ENCODE results near the gene EME1.

Gene EME1

DNA sequence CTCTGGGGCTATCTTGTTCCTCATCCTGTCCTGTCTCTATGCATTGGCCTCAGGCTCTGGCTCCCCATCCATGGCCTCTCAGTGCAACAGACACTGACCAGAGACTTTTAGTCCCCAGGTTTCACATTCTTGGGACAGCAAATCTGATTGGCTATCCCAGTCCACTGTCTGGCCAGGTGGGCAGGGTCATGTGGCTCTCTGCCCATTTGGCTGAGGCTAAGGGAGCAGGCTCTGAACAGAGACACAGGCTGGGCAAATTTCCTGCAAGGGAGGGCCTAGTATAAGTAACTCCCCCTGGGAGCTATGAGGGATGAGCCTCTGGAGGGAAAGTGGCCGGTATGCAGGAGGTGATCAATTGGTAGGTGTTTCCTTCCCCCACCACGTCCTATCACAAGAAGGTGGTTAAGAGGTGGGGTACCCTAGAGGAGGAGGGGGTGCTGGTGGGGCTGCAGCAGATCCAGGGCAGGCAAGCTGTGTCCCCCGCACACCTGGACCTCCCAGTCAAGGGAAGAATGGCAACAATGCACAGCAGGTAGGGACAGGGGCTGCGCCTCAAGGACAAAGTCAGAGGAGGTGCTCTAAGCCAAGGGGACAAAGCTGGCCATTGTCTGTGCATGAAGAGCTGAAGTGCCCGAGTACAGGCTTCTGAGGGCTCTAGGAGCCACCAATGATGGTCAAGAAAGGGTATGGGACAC is 13.9 kb upstream of the EME1 start:
- peaks cover 46% of the 10 kb centered on the region for H3K36me3 ChIP-seq (ENCODE audit: control insufficient read depth, insufficient read depth, low read length, severe bottlenecking)

DNA sequence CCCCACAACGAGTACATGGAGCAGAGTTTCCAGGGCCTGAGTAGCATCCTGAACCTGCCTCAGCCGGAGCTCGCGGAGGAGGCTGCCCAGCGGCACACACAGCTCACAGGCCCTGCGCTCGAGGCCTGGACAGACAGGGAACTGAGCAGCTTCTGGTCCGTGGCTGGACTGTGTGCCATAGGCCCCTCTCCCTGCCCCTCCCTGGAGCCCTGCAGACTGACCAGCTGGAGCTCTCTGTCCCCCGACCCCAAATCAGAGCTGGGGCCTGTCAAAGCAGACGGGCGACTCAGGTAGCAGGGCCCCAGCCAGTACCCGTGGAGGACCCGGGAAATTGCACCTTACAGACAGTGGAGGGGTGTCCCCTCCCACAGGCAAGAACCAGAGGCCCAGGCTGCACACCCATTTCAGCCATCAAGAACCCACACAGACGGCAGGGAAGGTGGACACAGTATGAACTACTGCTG is 13.0 kb upstream of the EME1 start:
- no peak for DNase-seq (ENCODE audit: low read depth)
- H3K4me3 ChIP-seq (ENCODE audit: low read length), result no peak overlapping the region
- peaks cover 37% of the 10 kb centered on the region for H3K36me3 ChIP-seq (ENCODE audit: control insufficient read depth, insufficient read depth, low read length, severe bottlenecking)
- H3K4me1 ChIP-seq (ENCODE audit: control insufficient read depth, insufficient read depth, low read length), result peaks cover 13% of the 10 kb centered on the region
- no peaks in the 10 kb centered on the region for H3K9me3 ChIP-seq (ENCODE audit: control insufficient read depth, low read length)
- H3K9ac ChIP-seq (ENCODE audit: low read length), result no peak overlapping the region
- no peaks in the 10 kb centered on the region for H3K27me3 ChIP-seq (replicated peaks; ENCODE audit: control insufficient read depth, insufficient read depth, low read length)

More for the DNA sequence above, 13.9 kb upstream of the EME1 start:
- no peaks in the 10 kb centered on the region for H3K9me3 ChIP-seq (ENCODE audit: control insufficient read depth, low read length)
- no peak overlapping the region for H3K4me3 ChIP-seq (ENCODE audit: low read length)
- peaks cover 13% of the 10 kb centered on the region for H3K4me1 ChIP-seq (ENCODE audit: control insufficient read depth, insufficient read depth, low read length)
- no peak overlapping the region for H3K9ac ChIP-seq (ENCODE audit: low read length)
- no peaks in the 10 kb centered on the region for H3K27me3 ChIP-seq (replicated peaks; ENCODE audit: control insufficient read depth, insufficient read depth, low read length)
- no peak for DNase-seq (ENCODE audit: low read depth)

- Histone ChIP-seq H3K9me3 (ENCODE audit: control insufficient read depth, low read length) (no peaks in the 10 kb centered on the region), H3K36me3 (ENCODE audit: control insufficient read depth, insufficient read depth, low read length, severe bottlenecking) (peaks cover 36% of the 10 kb centered on the region), H3K9ac (ENCODE audit: low read length) (no peak overlapping the region), H3K4me3 (ENCODE audit: low read length) (no peak overlapping the region), H3K27me3 (replicated peaks; ENCODE audit: control insufficient read depth, insufficient read depth, low read length) (no peaks in the 10 kb centered on the region), H3K4me1 (ENCODE audit: control insufficient read depth, insufficient read depth, low read length) (peaks cover 13% of the 10 kb centered on the region)
- DNase-seq (ENCODE audit: low read depth), result no peak
Measured at GRCh38 chr17:50360486-50361115, 12.4 kb upstream of the EME1 start.

- H3K36me3 ChIP-seq (ENCODE audit: control insufficient read depth, insufficient read depth, low read length, severe bottlenecking), result peaks cover 36% of the 10 kb centered on the region
- peak overlapping the region; percentile 20 for H3K9ac ChIP-seq (ENCODE audit: low read length)
- H3K9me3 ChIP-seq (ENCODE audit: control insufficient read depth, low read length), result no peaks in the 10 kb centered on the region
- peak; percentile 73 for DNase-seq (ENCODE audit: low read depth)
- H3K4me1 ChIP-seq (ENCODE audit: control insufficient read depth, insufficient read depth, low read length), result peaks cover 13% of the 10 kb centered on the region
- H3K4me3 ChIP-seq (ENCODE audit: low read length), result no peak overlapping the region
- H3K27me3 ChIP-seq (replicated peaks; ENCODE audit: control insufficient read depth, insufficient read depth, low read length), result no peaks in the 10 kb centered on the region
Measured at GRCh38 chr17:50361561-50362480, 11.2 kb upstream of the EME1 start.

- no peak overlapping the region for H3K4me3 ChIP-seq (ENCODE audit: low read length)
- H3K9ac ChIP-seq (ENCODE audit: low read length), result peak overlapping the region; percentile 20
- H3K4me1 ChIP-seq (ENCODE audit: control insufficient read depth, insufficient read depth, low read length), result peaks cover 13% of the 10 kb centered on the region
- H3K9me3 ChIP-seq (ENCODE audit: control insufficient read depth, low read length), result no peaks in the 10 kb centered on the region
- H3K27me3 ChIP-seq (replicated peaks; ENCODE audit: control insufficient read depth, insufficient read depth, low read length), result no peaks in the 10 kb centered on the region
- H3K36me3 ChIP-seq (ENCODE audit: control insufficient read depth, insufficient read depth, low read length, severe bottlenecking), result peaks cover 38% of the 10 kb centered on the region
- DNase-seq (ENCODE audit: low read depth), result no peak
Measured at GRCh38 chr17:50362661-50363060, 10.4 kb upstream of the EME1 start.

DNA sequence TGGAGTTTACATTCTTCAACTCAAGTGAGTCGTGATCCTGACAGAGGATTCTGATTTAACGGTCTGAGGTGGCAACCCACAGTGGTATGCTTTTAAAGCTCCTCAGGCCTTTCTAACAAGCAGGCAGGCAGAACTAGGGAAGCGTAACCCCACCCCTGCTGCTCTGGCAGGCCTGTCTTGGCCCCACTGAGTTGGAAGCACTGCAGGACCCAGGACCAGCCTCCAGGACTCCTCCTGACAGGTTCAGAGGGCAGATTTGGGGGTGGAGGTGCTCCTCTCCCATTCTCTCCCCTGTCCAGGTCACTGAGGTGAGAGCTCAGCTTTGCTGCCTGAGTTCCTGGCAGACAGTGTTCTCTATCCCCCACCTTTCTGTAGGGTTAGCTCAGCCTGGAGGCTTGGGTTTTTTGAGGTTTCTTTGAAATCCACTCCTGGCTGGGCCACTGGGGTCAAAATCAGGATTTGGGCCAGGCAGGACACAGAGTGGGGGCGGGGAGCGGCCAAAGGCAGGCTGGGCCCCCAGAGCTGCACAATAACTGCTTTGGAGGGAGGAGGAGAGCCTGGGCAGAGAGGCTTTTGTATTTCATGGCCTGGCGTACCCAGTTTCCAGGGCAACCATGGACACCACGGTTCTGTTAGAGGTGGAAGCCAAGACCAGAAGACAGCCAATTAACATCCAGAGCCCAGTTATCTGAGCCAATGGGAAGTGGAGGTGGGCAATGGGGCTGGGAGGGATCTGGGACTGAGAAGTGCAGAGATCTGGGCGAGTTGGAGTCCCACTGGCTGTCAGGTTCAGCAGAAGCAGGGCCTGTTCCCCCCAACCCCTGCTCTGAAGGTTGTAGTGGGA is 9.6 kb upstream of the EME1 start:
- H3K36me3 ChIP-seq (ENCODE audit: control insufficient read depth, insufficient read depth, low read length, severe bottlenecking), result peaks cover 38% of the 10 kb centered on the region
- no peak for DNase-seq (ENCODE audit: low read depth)

DNA sequence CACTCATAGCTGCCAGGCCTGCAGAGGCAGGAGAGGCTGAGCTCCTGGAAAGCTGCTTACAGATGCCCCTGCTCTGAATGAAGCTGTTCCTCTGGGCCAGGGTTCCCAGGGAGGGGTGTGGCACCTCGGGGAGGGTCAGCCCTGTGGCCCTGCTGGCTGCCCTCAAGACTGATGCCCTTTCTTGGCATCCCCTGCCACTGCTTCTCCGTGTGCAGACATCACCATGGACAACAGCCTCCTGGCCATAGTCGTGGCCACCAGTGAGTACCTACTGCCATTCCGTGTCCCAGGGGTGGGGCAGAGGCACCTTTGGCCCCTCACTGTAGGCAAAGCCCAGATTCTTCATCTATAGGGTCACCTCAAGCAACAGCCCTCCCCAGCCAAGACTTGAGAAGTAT is 9.0 kb upstream of the EME1 start:
- Histone ChIP-seq H3K27me3 (replicated peaks; ENCODE audit: control insufficient read depth, insufficient read depth, low read length) (no peaks in the 10 kb centered on the region), H3K9me3 (ENCODE audit: control insufficient read depth, low read length) (no peaks in the 10 kb centered on the region), H3K36me3 (ENCODE audit: control insufficient read depth, insufficient read depth, low read length, severe bottlenecking) (peaks cover 39% of the 10 kb centered on the region), H3K9ac (ENCODE audit: low read length) (no peak overlapping the region), H3K4me1 (ENCODE audit: control insufficient read depth, insufficient read depth, low read length) (peaks cover 13% of the 10 kb centered on the region), H3K4me3 (ENCODE audit: low read length) (no peak overlapping the region)
- no peak for DNase-seq (ENCODE audit: low read depth)

More for the DNA sequence above, 9.6 kb upstream of the EME1 start:
- Histone ChIP-seq H3K27me3 (replicated peaks; ENCODE audit: control insufficient read depth, insufficient read depth, low read length) (no peaks in the 10 kb centered on the region), H3K4me3 (ENCODE audit: low read length) (no peak overlapping the region), H3K9me3 (ENCODE audit: control insufficient read depth, low read length) (no peaks in the 10 kb centered on the region), H3K9ac (ENCODE audit: low read length) (no peak overlapping the region), H3K4me1 (ENCODE audit: control insufficient read depth, insufficient read depth, low read length) (peaks cover 13% of the 10 kb centered on the region)

DNA sequence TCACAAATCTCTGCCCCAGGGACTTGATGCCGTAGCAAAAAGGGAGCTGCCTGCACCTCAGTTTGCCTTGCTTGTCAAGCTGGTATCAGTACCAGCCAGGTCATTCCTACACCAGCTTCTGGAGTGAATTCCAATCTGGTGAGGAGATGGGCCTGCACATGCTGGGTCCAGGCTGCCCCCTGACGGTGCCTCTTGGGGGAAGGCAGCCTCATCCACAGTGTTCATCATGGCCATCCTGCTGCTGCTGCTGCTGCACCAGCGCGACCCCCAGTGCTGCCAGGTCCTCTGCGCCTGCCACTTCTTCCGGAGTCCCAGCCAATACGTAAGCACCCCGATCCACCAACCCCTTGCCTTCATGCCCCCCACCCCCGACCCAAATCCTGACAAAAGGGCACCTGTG is 8.3 kb upstream of the EME1 start:
- no peaks in the 10 kb centered on the region for H3K27me3 ChIP-seq (replicated peaks; ENCODE audit: control insufficient read depth, insufficient read depth, low read length)
- H3K9ac ChIP-seq (ENCODE audit: low read length), result no peak overlapping the region
- H3K9me3 ChIP-seq (ENCODE audit: control insufficient read depth, low read length), result no peaks in the 10 kb centered on the region
- peaks cover 45% of the 10 kb centered on the region for H3K36me3 ChIP-seq (ENCODE audit: control insufficient read depth, insufficient read depth, low read length, severe bottlenecking)
- H3K4me3 ChIP-seq (ENCODE audit: low read length), result no peak overlapping the region
- peaks cover 13% of the 10 kb centered on the region for H3K4me1 ChIP-seq (ENCODE audit: control insufficient read depth, insufficient read depth, low read length)
- DNase-seq (ENCODE audit: low read depth), result peak; percentile 61

DNA sequence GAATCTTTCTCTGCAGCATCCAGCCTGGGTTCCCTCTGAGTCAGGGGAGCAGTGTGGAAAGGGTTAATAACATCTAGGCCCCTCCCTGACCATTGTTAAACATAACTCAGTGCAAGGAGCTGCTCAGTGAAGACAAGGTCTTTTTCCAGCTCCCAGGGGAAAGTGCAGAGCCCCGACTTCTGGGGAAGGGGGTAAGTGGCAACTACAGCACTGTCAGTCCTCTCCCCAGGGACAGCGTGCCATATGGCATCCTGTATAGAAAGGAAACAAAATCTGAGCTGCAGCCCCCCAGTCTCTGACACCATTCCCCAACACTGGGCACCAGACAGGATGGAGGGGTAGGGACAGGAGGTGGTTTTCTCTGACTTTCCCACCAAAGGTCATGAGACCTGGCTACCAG is 7.9 kb upstream of the EME1 start:
- Histone ChIP-seq H3K4me3 (ENCODE audit: low read length) (no peak overlapping the region), H3K36me3 (ENCODE audit: control insufficient read depth, insufficient read depth, low read length, severe bottlenecking) (peaks cover 50% of the 10 kb centered on the region), H3K4me1 (ENCODE audit: control insufficient read depth, insufficient read depth, low read length) (peaks cover 13% of the 10 kb centered on the region), H3K27me3 (replicated peaks; ENCODE audit: control insufficient read depth, insufficient read depth, low read length) (no peaks in the 10 kb centered on the region), H3K9ac (ENCODE audit: low read length) (no peak overlapping the region), H3K9me3 (ENCODE audit: control insufficient read depth, low read length) (no peaks in the 10 kb centered on the region)
- DNase-seq (ENCODE audit: low read depth), result no peak

DNA sequence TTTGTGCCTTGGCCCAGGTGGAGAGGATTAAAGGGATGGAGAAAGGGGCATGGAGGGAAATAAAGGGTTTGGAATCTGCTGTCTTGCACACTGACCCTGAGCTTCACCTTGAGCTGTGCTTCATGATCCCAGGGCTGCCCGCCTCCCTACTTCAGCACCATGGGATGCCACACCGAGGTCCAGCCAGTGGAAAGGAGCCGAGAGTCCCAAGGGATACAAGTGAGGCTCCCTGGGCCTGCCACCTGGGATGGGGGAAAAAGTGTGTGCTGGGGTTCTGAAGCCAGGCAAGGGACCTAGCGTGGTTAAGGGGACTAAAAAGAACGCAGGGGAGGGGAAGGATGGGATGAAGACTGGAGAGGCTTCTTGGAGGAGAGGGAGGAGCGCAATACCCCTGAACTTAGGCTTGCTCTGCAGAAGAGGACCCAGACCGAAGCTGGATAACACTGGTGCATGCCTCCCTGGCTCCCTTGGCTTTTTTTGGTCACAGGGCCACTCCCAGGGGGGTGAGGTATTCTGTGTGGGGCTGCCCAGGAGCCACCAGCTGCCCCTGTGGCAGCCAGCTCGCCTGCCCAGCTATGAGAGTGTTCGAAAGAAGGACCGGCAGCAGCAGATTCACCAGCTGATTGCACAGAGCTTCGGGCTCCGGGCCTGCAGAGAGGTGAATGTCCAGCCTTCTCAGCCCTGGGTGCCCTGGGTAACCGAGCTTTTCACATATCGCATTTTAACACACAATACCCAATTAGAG is 7.2 kb upstream of the EME1 start:
- H3K9me3 ChIP-seq (ENCODE audit: control insufficient read depth, low read length), result no peaks in the 10 kb centered on the region
- H3K4me1 ChIP-seq (ENCODE audit: control insufficient read depth, insufficient read depth, low read length), result peaks cover 13% of the 10 kb centered on the region
- no peak for DNase-seq (ENCODE audit: low read depth)
- no peak overlapping the region for H3K9ac ChIP-seq (ENCODE audit: low read length)
- no peak overlapping the region for H3K4me3 ChIP-seq (ENCODE audit: low read length)
- peaks cover 54% of the 10 kb centered on the region for H3K36me3 ChIP-seq (ENCODE audit: control insufficient read depth, insufficient read depth, low read length, severe bottlenecking)
- H3K27me3 ChIP-seq (replicated peaks; ENCODE audit: control insufficient read depth, insufficient read depth, low read length), result no peaks in the 10 kb centered on the region

All from adipocyte (in vitro differentiated cells).